Body of pancreas (tissue), 4 donors: ENCODE results near the gene CAPN15.

Experiments
- POLR2A ChIP-seq, 3 donors: fragments of 450-650 bp; IDR thresholded peaks; one replicate each; pipeline ENCODE4 v1.6.1; 2016; ENCODE audit warnings: antibody characterized with exemption in 3 of 3, mild to moderate bottlenecking in 2 of 3
- TF ChIP-seq, protein P1 (sequence below), 7 experiments: fragments of 450-650 bp in 4 of 7; fragments of 200-600 bp in 3 of 7; sonication (generic) in 3 of 7; IDR thresholded peaks; one replicate each; pipeline ENCODE4 v1.5.1; 2016 to 2019; ENCODE audit warnings: antibody characterized with exemption in 7 of 7

DNA sequence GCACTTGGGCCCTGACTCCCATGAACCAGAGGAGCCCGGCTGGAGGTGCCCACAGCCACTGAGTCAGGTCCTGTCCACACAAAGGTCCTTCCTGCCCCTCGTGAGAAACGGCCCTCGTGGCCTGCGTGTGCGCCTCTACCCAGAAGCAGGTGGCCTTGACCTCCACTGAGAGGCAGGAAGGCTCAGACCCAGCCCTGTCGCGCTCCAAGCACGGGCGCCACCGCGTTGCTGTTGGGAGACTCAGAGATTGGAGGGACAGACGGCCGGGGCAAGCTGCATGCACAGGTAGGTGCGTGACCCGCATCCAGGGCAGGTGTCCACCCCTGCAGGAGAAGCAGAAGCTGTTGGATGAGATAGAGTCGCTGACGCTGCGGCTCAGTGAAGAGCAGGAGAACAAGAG, 8.1 kb upstream of the CAPN15 start:
- TF ChIP-seq POLR2A (IDR thresholded peaks at IDR 0.05), result no peak
- TF ChIP-seq, protein P1, sequence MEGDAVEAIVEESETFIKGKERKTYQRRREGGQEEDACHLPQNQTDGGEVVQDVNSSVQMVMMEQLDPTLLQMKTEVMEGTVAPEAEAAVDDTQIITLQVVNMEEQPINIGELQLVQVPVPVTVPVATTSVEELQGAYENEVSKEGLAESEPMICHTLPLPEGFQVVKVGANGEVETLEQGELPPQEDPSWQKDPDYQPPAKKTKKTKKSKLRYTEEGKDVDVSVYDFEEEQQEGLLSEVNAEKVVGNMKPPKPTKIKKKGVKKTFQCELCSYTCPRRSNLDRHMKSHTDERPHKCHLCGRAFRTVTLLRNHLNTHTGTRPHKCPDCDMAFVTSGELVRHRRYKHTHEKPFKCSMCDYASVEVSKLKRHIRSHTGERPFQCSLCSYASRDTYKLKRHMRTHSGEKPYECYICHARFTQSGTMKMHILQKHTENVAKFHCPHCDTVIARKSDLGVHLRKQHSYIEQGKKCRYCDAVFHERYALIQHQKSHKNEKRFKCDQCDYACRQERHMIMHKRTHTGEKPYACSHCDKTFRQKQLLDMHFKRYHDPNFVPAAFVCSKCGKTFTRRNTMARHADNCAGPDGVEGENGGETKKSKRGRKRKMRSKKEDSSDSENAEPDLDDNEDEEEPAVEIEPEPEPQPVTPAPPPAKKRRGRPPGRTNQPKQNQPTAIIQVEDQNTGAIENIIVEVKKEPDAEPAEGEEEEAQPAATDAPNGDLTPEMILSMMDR (IDR thresholded peaks at IDR 0.05), result no peak
